GM19240 (cell line): ENCODE results near the gene TAF5L.
A peak's percentile ranks its signal among the peaks of the same experiment; 100 is the strongest.
"Not testable (repeated sequence)": the region's sequence is repeated elsewhere in the genome, so short reads cannot be mapped to it uniquely, and the experiment has no call there.

ENCODE experiments used
- DNase-seq: peaks from one replicate; pipeline ENCODE4 v3.0.0; 2011; ENCODE audit warnings: low spot score; ENCODE audit not compliant: insufficient read length

Gene TAF5L

GRCh38 chr1:229642970-229643369 lies 17.0 kb upstream of the TAF5L start:
- DNase-seq: no peak

- no peak for DNase-seq
Observed at GRCh38 chr1:229642376-229642775, 16.5 kb upstream of the TAF5L start.

DNA sequence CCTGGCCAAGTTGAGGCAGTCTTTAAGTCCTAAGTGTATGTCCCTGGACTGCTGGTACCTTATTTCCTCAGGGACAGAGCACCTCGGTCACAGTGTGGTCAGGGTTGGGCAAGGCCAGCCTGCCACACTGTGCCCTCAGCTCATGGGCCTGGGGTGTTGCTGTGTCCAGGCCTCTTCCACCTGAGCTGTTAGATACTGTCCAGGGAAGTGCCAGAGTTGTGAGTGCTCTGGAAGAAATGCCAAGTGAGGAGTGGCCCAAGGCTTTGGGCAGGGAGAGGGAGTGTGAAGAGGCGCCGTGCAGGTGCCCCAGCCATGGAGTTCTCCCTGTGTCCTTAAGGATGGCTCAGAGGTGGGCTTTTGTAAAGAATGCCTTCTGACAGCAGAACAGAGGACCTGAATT lies 15.4 kb upstream of the TAF5L start:
- no peak for DNase-seq

- no peak for DNase-seq
Observed at GRCh38 chr1:229640455-229640854, 14.5 kb upstream of the TAF5L start.

DNA sequence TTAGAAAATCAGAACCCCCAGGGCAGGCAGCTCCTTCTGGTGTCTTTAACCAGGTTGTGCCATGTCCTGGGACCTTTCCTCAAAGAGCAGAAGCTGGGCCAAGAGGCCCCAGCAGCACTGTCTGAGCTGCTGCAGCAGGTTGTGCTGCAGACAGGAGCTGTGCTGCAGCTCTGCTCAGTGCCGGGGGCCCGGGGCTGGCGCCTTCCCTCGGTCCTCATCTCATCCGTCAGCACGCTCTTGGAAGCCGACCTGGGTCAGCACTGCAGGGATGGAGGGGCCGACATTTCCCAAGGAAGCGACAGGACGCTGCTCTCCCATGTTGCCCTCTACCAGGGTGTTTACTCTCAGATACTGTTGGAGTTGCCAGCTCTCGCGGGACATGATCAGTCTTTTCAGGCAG lies 11.8 kb upstream of the TAF5L start:
- no peak for DNase-seq

GRCh38 chr1:229636042-229636441 lies 10.1 kb upstream of the TAF5L start:
- DNase-seq: no peak

DNA sequence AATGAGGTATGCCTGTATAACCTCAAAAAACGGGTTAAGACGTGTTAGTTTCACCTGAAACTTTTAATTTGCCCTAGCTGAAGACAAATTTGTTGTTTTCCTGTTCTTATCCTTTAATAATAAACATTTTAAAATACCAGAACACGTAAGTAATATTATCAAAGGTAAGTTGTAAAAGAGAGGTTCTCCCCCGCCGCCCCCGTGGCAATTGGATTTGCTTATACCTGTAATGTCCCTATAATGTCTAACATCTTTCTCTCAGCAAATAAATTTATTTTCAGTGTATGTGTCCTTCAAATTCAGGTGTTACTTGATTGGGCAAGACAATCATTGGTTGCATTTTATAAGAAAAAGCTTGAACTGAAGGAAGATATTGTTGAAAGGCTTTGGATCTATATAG lies 6.0 kb upstream of the TAF5L start:
- no peak for DNase-seq

GRCh38 chr1:229631148-229631547 lies 5.2 kb upstream of the TAF5L start:
- no peak for DNase-seq

- DNase-seq: no peak
Observed at GRCh38 chr1:229629261-229629660, 3.3 kb upstream of the TAF5L start.

DNA sequence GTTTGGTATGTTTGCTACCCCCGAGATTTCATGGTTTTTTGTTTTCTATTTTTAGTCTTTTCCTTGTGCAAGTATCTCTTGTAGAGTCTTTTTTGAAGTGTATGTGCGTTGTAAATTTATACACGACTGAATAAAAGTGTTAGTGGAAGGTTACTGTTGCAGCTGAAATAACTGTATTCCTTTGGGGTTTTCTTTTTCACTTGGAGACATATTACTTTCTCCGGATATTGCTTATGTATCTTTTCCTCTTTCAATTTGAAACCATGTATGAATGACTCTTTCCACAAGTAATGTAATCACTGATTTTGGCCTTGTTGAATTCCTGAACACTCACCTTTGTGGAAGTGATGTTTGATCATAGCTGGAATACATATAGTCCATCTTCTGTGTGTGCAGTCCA lies 1.1 kb upstream of the TAF5L start:
- no peak for DNase-seq

GRCh38 chr1:229625071-229625914 lies 629 bp downstream of the TAF5L start:
- DNase-seq: peak; percentile 77

DNA sequence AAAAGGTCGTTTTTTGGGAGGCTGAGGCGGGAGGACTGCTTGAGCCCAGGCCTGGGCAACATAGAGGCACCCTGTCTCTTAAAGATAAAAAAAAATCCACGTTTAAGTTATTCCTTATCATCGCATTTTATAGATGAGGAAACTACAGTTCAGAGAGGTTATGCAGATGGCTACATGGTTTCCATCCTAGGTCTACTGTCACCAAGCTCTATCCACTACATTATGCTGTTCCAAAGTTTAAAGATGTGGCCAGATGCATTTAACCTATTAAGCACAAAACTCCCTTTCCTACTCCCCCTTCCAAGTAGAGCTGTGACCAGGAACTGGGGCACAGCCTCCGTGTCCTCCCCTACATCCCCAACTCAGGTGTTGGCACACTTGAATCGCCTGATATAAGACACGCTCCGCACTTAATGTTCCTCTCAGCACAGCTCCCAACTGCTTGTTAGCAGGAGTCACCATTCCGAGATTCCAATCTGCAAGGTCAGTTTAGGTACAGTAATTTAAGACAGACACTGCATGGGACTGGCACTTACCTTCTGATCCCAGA lies 1.3 kb downstream of the TAF5L start:
- no peak for DNase-seq

- no peak for DNase-seq
Observed at GRCh38 chr1:229623838-229624237, 2.1 kb downstream of the TAF5L start.

DNA sequence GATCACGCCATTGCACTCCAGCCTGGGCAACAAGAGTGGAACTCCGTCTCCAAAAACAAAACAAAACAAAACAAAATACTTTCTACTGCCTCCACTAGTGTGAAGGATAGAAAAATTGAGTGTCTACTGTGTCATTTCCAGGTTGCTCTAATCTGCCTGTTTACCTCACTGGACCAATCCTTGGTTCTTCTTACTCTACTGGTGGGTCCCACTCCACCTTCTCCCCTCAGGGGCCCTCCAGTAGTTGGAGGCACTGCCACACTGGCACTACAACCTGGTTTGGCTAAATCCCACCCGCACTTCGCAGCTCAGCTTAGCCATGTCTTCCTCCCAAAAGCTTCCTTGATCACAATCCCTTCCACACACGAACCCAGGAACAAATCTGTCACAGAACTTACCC lies 2.7 kb downstream of the TAF5L start:
- DNase-seq: no peak

DNA sequence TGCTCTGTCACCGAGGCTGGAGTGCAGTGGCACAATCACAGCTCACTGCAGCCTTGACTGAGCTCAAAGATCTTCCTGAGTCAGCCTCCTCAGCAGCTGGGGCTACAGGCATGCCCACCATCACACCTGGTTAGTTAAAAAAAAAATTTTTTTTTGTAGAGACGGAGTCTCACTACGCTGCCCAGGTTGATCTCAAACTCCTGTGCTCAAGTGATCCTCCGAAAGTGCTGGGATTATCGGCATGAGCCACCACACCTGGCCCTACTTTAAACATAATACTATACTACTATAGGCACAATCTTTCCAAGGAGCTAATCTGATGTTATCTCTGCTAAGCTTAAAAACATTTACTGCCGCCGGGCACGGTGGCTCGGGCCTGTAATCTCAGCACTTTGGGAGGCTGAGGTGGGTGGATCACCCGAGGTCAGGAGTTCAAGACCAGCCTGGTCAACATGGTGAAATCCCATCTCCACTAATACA lies 3.2 kb downstream of the TAF5L start:
- not testable (repeated sequence) for DNase-seq

GRCh38 chr1:229621663-229622062 lies 4.3 kb downstream of the TAF5L start:
- no peak for DNase-seq

- no peak for DNase-seq
Observed at GRCh38 chr1:229620876-229621275, 5.0 kb downstream of the TAF5L start.

DNA sequence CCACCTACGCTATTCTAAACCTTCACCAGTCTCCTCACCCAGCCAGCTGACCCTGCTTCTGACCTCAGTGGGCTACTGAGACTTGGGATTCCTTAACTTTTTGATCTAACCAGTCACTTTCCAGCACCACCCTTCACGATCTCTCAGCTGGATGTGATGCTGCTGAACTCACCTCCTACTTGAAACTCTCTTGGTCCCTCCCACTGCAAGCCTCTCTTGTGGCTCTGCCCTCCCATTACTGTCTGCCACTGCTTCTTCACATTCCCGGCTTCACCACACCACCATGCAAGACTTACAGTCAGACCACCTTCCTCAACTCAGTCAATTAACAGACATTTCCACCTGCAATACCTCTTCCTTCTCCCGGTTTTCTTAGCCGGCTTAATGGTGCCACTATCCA lies 6.3 kb downstream of the TAF5L start:
- no peak for DNase-seq

GRCh38 chr1:229619002-229619401 lies 6.9 kb downstream of the TAF5L start:
- no peak for DNase-seq

DNA sequence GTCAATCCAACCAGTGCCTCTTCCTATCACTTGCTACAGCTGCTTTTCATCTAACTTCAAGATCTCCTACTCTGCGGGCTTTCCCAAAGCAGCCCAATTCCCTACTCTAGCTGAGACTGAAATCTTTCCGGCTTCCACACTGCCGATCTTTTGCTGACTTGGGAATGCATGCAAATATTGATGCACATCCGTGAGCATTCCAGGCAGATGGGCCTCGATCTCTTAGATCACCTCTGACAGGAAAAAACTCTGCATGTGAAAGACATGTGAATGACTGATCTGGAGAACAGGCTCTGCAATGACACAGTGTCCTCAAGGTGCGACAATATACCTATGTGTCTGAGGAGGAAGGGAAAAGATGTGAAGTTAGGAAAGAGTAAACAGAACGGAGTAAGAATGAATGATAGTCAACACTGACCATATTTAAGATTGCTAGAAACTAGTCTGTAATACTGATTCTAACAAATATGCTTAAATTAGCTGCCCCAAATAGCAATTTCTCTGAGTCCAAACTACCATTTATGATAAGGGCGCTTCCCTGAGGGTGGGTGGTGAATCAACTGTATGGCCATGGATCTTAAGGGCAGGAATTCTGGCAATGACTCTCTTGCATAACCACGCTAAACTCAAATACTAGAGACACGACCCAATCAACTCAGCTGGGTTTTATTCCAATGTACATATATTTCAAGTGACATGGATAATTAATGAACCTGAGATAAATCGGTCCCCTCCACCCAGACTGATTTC lies 8.4 kb downstream of the TAF5L start:
- DNase-seq: no peak

GRCh38 chr1:229614701-229615100 lies 11.2 kb downstream of the TAF5L start:
- DNase-seq: no peak

DNA sequence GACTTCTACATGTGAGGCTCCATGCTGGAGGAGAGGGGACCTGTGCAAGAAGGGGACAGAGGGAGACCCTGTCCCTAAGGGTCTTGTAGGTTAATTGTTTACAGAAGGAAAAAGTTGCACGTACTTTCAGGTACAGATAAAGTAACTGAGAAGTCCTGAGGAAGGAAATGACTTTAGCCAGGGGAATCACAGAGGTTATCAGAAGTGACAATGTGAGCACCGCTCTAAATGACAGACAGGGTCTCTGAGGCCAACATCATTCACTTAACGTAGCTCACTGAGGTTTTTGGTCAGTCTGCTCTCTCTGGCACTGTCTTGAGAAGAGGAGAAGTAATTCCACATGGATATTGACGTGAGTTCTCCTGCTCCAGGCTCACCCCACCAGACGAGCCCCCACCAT lies 12.0 kb downstream of the TAF5L start:
- DNase-seq: no peak
